Tibial nerve (tissue), 4 donors: ENCODE results near the gene BMAL1. TPM values are rescaled to one million over a fixed set of nuclear protein-coding genes. Genes with fewer than 3 reads are reported as not detected.

Source experiments
- DNase-seq, 2 donors: peaks; one replicate each; pipeline ENCODE4 v3.0.0-alpha.2; 2019; ENCODE audit warnings: low spot score in 2 of 2
- H3K27ac ChIP-seq, 4 donors: fragments of 200-600 bp; sonication (generic) in 3 of 4; one replicate each; pipeline ENCODE4 v1.5.1; 2017 to 2019; ENCODE audit warnings: mild to moderate bottlenecking in 1 of 4
- H3K27me3 ChIP-seq, 2 donors: fragments of 200-600 bp; sonication (generic) in 1 of 2; one replicate each; pipeline versions ENCODE4 v1.5.1 to v1.6.0; 2017 to 2019
- H3K36me3 ChIP-seq, 3 donors: fragments of 200-600 bp; sonication (generic); one replicate each; pipeline ENCODE4 v1.5.1; 2018 to 2019
- H3K4me1 ChIP-seq, 4 donors: fragments of 200-600 bp; sonication (generic) in 3 of 4; one replicate each; pipeline ENCODE4 v1.5.1; 2017 to 2019
- H3K4me3 ChIP-seq, 4 donors: fragments of 200-600 bp; sonication (generic) in 3 of 4; one replicate each; pipeline ENCODE4 v1.5.1; 2017 to 2019; ENCODE audit warnings: mild to moderate bottlenecking in 1 of 4, moderate library complexity in 1 of 4
- H3K9me3 ChIP-seq, 4 donors: fragments of 200-600 bp; sonication (generic) in 3 of 4; one replicate each; pipeline ENCODE4 v1.5.1; 2017 to 2019
- EP300 ChIP-seq, 2 donors: sonication (generic); formaldehyde crosslinking; IDR thresholded peaks; one replicate each; pipeline ENCODE4 v1.6.1; 2017; ENCODE audit warnings: antibody characterized with exemption in 2 of 2, mild to moderate bottlenecking in 1 of 2
- POLR2A ChIP-seq, 2 donors: fragments of 450-650 bp; IDR thresholded peaks; one replicate each; pipeline ENCODE4 v1.6.1; 2017; ENCODE audit warnings: antibody characterized with exemption in 2 of 2, mild to moderate bottlenecking in 2 of 2, moderate library complexity in 2 of 2
- WGBS, 2 donors: methylation state at CpG; one replicate each; pipeline ENCODE4 v1.1.5; 2018; 5-methylcytosine and 5-hydroxymethylcytosine counted together
- total RNA-seq, 4 donors: library from RNA; depleted of rRNA; stranded (reverse); fragments of >200 nt; gene quantifications; one replicate each; pipeline ENCODE4 v1.1.0, GENCODE V29; 2016
- TF ChIP-seq, protein P1 (sequence below), 5 experiments: fragments of 200-600 bp in 3 of 5; fragments of 450-650 bp in 2 of 5; sonication (generic) in 3 of 5; IDR thresholded peaks; one replicate each; pipeline ENCODE4 v1.5.1; 2016 to 2019; ENCODE audit warnings: antibody characterized with exemption in 5 of 5, mild to moderate bottlenecking in 3 of 5, moderate library complexity in 2 of 5

The BMAL1 gene
- total RNA-seq, 4 donors from 2014 or later, result 34.5 to 61.2 (median 58.0) TPM

DNA sequence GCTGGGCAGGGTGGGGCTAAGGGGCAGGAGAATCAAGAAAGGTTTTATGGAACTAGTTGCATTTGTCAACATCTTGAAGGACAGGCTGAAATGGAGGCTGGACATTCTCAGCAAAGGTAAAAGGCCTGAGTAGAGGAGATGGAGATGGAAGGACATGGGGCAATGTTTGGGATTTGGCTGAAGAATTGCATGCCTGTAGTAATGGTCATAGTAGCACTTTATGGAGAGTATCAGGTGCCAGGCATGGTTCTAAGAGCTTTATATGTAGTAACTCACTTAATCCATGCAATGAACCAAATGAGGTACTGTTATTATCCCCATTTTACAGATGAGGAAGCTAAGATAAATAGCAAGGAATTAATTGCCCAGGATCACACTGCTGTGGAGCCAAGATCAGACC is 23.9 kb downstream of the BMAL1 start:
- Histone ChIP-seq H3K27ac (no peak overlapping the region), H3K4me3 (no peak overlapping the region), H3K4me1 (peaks cover 0 to 72% (median 21%) of the 10 kb centered on the region in 4 donors), H3K9me3 (no peaks in the 10 kb centered on the region), H3K27me3 (no peaks in the 10 kb centered on the region), H3K36me3 (no peaks in the 10 kb centered on the region)
- no peak for DNase-seq
- TF ChIP-seq EP300 (IDR thresholded peaks at IDR 0.05) (no peak), POLR2A (IDR thresholded peaks at IDR 0.05) (no peak)
- TF ChIP-seq, protein P1, sequence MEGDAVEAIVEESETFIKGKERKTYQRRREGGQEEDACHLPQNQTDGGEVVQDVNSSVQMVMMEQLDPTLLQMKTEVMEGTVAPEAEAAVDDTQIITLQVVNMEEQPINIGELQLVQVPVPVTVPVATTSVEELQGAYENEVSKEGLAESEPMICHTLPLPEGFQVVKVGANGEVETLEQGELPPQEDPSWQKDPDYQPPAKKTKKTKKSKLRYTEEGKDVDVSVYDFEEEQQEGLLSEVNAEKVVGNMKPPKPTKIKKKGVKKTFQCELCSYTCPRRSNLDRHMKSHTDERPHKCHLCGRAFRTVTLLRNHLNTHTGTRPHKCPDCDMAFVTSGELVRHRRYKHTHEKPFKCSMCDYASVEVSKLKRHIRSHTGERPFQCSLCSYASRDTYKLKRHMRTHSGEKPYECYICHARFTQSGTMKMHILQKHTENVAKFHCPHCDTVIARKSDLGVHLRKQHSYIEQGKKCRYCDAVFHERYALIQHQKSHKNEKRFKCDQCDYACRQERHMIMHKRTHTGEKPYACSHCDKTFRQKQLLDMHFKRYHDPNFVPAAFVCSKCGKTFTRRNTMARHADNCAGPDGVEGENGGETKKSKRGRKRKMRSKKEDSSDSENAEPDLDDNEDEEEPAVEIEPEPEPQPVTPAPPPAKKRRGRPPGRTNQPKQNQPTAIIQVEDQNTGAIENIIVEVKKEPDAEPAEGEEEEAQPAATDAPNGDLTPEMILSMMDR (IDR thresholded peaks at IDR 0.05), result no peak

DNA sequence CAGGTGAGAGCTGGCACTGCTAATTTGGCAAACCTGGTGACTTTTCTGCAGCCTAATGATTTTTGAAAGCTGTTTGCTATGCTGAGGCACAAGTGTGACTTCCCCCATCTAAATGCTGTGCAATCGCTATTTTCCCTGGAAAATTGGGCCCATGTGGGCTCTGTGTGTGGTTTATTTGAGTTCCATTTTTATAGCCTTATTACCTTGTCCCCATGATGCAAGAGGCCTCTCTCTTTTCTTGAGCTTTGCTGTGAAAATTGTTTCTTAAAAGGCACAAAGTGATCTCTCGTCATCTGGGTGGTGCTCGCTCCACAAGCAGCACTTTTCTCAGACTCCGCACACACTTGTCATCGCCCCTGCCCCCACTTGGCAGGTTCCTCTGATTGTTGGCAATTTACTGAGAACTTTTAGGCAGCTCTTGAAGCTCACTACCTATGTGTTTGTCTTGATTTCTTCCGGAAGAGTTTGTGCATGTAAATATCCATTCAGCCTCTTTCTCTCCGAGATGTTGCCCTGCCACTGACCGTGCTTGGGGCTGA is 24.9 kb downstream of the BMAL1 start:
- Histone ChIP-seq H3K9me3 (no peaks in the 10 kb centered on the region), H3K4me3 (no peak overlapping the region), H3K4me1 (peaks cover 0 to 66% (median 13%) of the 10 kb centered on the region in 4 donors), H3K36me3 (no peaks in the 10 kb centered on the region), H3K27ac (no peak overlapping the region), H3K27me3 (no peaks in the 10 kb centered on the region)
- WGBS, 2 donors, result 88 to 91% methylated on average over 8 of the region's 8 CpGs
- DNase-seq, result no peak
- TF ChIP-seq EP300 (IDR thresholded peaks at IDR 0.05) (no peak), POLR2A (IDR thresholded peaks at IDR 0.05) (no peak)
- TF ChIP-seq, protein P1 (IDR thresholded peaks at IDR 0.05), result no peak

DNA sequence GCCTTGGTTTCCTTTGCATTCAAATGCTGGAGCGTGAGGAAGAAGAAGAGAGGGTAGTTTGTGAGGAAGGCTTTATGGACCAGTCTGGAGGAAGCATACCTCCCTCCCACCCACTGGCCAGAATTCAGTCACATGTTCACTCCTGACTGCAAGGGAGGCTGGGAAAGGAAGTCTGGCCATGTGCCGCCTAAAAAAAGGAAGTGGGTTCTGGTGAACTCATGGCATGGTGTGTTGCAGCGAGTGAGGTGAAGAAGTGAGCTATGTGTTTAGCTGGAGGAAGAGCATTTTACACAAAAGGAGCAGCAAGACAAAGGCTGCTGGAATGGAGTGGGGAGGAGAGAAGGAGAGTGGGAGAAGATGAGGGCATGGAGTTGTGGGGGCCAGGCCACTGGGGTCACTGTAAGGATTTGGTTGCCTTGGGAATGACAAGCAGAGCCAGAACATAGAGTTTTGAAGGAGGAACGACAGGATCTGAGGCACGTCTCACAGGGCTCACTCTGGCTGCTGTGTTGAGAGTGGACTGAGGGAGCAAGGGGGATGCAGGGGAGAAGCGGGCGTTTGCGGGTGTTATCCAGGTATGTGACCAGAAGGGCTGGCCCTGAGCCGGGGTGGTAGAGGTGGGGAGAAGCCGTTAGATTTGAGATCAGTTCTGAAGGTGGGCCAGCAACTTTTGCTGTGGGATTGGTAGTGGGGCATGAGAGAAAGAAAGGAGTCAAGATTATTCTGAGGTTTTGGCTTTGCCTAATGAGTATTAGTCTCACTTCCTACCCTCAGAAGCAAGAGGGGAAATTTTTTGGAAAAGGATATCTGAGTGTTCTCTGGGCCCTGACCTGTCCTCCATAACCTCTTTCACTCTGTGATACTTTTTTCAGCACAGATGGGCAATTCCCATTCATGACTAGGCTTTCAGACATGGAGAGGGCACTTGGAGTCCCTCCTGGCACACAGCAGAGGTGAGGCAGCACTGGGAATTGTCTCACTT is 26.4 kb downstream of the BMAL1 start:
- Histone ChIP-seq H3K27ac (no peak overlapping the region), H3K4me1 (peaks cover 0 to 53% (median 7%) of the 10 kb centered on the region in 4 donors), H3K27me3 (no peaks in the 10 kb centered on the region), H3K36me3 (no peaks in the 10 kb centered on the region), H3K9me3 (no peaks in the 10 kb centered on the region), H3K4me3 (no peak overlapping the region)
- TF ChIP-seq EP300 (IDR thresholded peaks at IDR 0.05) (peak in 1 of 2 donors; percentile 9), POLR2A (IDR thresholded peaks at IDR 0.05) (no peak)
- 81 to 83% methylated on average over 10 of the region's 10 CpGs for WGBS, 2 donors
- DNase-seq, result peak in 1 of 2 donors; percentile 17

DNA sequence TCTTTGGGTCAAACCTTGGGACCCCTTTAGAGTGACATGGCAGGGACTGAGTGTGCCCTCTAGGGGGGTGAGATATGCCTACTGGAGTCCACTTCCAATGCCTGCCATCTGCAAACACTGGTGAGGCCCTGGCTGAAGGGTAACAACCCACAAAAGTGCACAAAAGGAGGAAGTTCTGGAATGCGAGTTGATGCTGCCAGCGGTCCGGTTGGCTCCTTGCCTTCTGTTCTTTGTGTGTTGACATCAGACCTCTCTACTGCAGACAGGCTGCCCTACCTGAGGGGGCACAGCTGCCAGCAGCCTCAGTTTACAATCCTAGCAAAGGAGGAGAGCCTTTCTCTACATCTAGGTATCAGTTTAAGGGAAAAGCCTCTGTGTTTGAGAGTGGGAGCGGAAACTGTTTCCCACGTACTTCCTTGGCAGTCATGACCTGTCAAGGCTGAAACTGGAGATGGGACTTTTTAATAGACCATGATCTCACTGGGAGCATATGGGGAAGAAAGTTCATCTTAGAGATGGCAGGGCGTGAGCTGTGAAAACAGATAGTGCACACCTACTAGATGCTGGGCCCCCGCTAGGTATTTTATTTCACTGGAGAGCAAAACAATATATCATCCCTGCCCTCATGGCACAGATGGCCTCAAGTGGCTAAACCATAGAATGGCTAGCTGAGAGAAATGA is 27.2 kb downstream of the BMAL1 start:
- H3K9me3 ChIP-seq, result no peaks in the 10 kb centered on the region
- TF ChIP-seq, protein P1 (IDR thresholded peaks at IDR 0.05), result no peak
- TF ChIP-seq EP300 (IDR thresholded peaks at IDR 0.05) (no peak), POLR2A (IDR thresholded peaks at IDR 0.05) (no peak)
- peaks cover 0 to 47% (median 7%) of the 10 kb centered on the region in 4 donors for H3K4me1 ChIP-seq
- no peak for DNase-seq
- 84 to 85% methylated on average over 7 of the region's 7 CpGs for WGBS, 2 donors
- H3K27ac ChIP-seq, result no peak overlapping the region
- H3K4me3 ChIP-seq, result no peak overlapping the region
- no peaks in the 10 kb centered on the region for H3K36me3 ChIP-seq
- no peaks in the 10 kb centered on the region for H3K27me3 ChIP-seq

DNA sequence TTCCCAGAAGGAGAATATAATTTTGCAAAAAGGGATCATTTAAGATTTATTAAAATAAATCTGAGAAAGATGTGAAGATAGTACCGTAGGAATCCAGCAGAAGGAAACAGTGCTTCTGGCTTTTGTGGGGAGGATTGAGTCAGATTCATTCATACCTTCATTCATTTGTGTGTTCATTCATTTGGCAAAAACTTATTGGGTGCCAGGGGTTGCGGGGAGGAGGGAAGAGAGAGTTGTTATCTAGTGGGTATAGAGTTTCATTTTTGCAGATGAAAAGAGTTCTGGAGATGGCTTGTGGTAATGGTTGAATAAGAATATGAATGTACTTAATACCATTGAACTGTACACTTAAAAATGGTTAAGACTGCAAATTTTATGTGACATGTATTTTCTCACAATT is 31.1 kb downstream of the BMAL1 start:
- WGBS, 2 donors, result 90 to 96% methylated on average over 2 of the region's 2 CpGs
- no peak overlapping the region for H3K4me3 ChIP-seq
- peaks cover 0 to 17% (median 0%) of the 10 kb centered on the region in 3 donors for H3K36me3 ChIP-seq
- peaks cover 0 to 34% (median 6%) of the 10 kb centered on the region in 4 donors for H3K4me1 ChIP-seq
- TF ChIP-seq EP300 (IDR thresholded peaks at IDR 0.05), result no peak
- no peak for TF ChIP-seq POLR2A (IDR thresholded peaks at IDR 0.05)
- TF ChIP-seq, protein P1 (IDR thresholded peaks at IDR 0.05), result no peak
- no peaks in the 10 kb centered on the region for H3K27me3 ChIP-seq
- H3K9me3 ChIP-seq, result no peaks in the 10 kb centered on the region
- DNase-seq, result no peak
- no peak overlapping the region for H3K27ac ChIP-seq
